Measurements from ENCODE around the gene PLXNB2.

The PLXNB2 gene

GRCh38 chr22:50281384-50281760 is 26.1 kb downstream of the PLXNB2 start:
- H3K4me2 ChIP-seq (ENCODE audit: low read length) = no peak overlapping the region
- H3K9me3 ChIP-seq (ENCODE audit: control insufficient read depth, insufficient read depth, low read length) = peaks cover 1% of the 10 kb centered on the region; the same call in 1 of the 2 replicates
- H3K27ac ChIP-seq (ENCODE audit: low read depth, low read length) = no peak overlapping the region
- H3F3A ChIP-seq (ENCODE audit: control insufficient read depth, insufficient read depth) = peaks cover 5% of the 10 kb centered on the region; the same call in 1 of the 2 replicates
- peaks cover 4% of the 10 kb centered on the region for H3K4me1 ChIP-seq (ENCODE audit: control insufficient read depth, low read length)
- H3K36me3 ChIP-seq (ENCODE audit: control insufficient read depth, low read length) = peaks cover 77% of the 10 kb centered on the region
- no peak overlapping the region for H3K4me3 ChIP-seq (ENCODE audit: low read length)
- no peaks in the 10 kb centered on the region for H3K27me3 ChIP-seq (ENCODE audit: control insufficient read depth, low read length)
- H3K79me2 ChIP-seq (ENCODE audit: control insufficient read depth, low read length) = no peaks in the 10 kb centered on the region
- TF ChIP-seq EZH2phosphoT487 (IDR thresholded peaks at IDR 0.05; ENCODE audit: borderline replicate concordance, low read length) (no peak), CTCF (IDR thresholded peaks at IDR 0.05; ENCODE audit: low read depth, low read length, poor library complexity, severe bottlenecking) (no peak)
- H4K20me1 ChIP-seq (ENCODE audit: control insufficient read depth, insufficient read depth, low read depth, low read length) = no peaks in the 10 kb centered on the region
- H3K9me2 ChIP-seq (replicated peaks; ENCODE audit: control insufficient read depth, low read length) = no peaks in the 10 kb centered on the region

- H3K36me3 ChIP-seq (ENCODE audit: control insufficient read depth, low read length) = peaks cover 77% of the 10 kb centered on the region
Measured at GRCh38 chr22:50280708-50281383, 26.6 kb downstream of the PLXNB2 start.

GRCh38 chr22:50280022-50280707 is 27.3 kb downstream of the PLXNB2 start:
- TF ChIP-seq CTCF (IDR thresholded peaks at IDR 0.05; ENCODE audit: low read depth, low read length, poor library complexity, severe bottlenecking) = no peak
- no peak for TF ChIP-seq EZH2phosphoT487 (IDR thresholded peaks at IDR 0.05; ENCODE audit: borderline replicate concordance, low read length)
- Histone ChIP-seq H3K27ac (ENCODE audit: low read depth, low read length) (no peak overlapping the region), H3K36me3 (ENCODE audit: control insufficient read depth, low read length) (peaks cover 82% of the 10 kb centered on the region)

More at GRCh38 chr22:50280708-50281383, 26.6 kb downstream of the PLXNB2 start:
- Histone ChIP-seq H3K4me1 (ENCODE audit: control insufficient read depth, low read length) (peaks cover 9% of the 10 kb centered on the region), H3K4me2 (ENCODE audit: low read length) (no peak overlapping the region), H4K20me1 (ENCODE audit: control insufficient read depth, insufficient read depth, low read depth, low read length) (no peaks in the 10 kb centered on the region), H3K4me3 (ENCODE audit: low read length) (no peak overlapping the region), H3K27me3 (ENCODE audit: control insufficient read depth, low read length) (no peaks in the 10 kb centered on the region), H3K9me2 (replicated peaks; ENCODE audit: control insufficient read depth, low read length) (no peaks in the 10 kb centered on the region), H3K79me2 (ENCODE audit: control insufficient read depth, low read length) (no peaks in the 10 kb centered on the region), H3K27ac (ENCODE audit: low read depth, low read length) (no peak overlapping the region), H3K9me3 (ENCODE audit: control insufficient read depth, insufficient read depth, low read length) (peaks cover 6% of the 10 kb centered on the region; the same call in 1 of the 2 replicates), H3F3A (ENCODE audit: control insufficient read depth, insufficient read depth) (peaks cover 7% of the 10 kb centered on the region; the same call in 1 of the 2 replicates)
- TF ChIP-seq EZH2phosphoT487 (IDR thresholded peaks at IDR 0.05; ENCODE audit: borderline replicate concordance, low read length) (no peak), CTCF (IDR thresholded peaks at IDR 0.05; ENCODE audit: low read depth, low read length, poor library complexity, severe bottlenecking) (no peak)

More at GRCh38 chr22:50280022-50280707, 27.3 kb downstream of the PLXNB2 start:
- H3K79me2 ChIP-seq (ENCODE audit: control insufficient read depth, low read length) = no peaks in the 10 kb centered on the region
- H3K9me3 ChIP-seq (ENCODE audit: control insufficient read depth, insufficient read depth, low read length) = peaks cover 8% of the 10 kb centered on the region; the same call in 1 of the 2 replicates
- H3K4me1 ChIP-seq (ENCODE audit: control insufficient read depth, low read length) = peaks cover 10% of the 10 kb centered on the region
- H3K9me2 ChIP-seq (replicated peaks; ENCODE audit: control insufficient read depth, low read length) = no peaks in the 10 kb centered on the region
- H4K20me1 ChIP-seq (ENCODE audit: control insufficient read depth, insufficient read depth, low read depth, low read length) = no peaks in the 10 kb centered on the region
- H3K27me3 ChIP-seq (ENCODE audit: control insufficient read depth, low read length) = no peaks in the 10 kb centered on the region
- no peak overlapping the region for H3K4me2 ChIP-seq (ENCODE audit: low read length)
- peaks cover 7% of the 10 kb centered on the region; the same call in 1 of the 2 replicates for H3F3A ChIP-seq (ENCODE audit: control insufficient read depth, insufficient read depth)
- H3K4me3 ChIP-seq (ENCODE audit: low read length) = no peak overlapping the region
